GM12891 (cell line): ENCODE measurements around the gene EEFSEC.

Experiments
- PAX5 ChIP-seq: IDR thresholded peaks from 2 replicates; pipeline ENCODE4 v1.6.1; 2011; ENCODE audit warnings: low read length, moderate library complexity, mild to moderate bottlenecking; ENCODE audit not compliant: insufficient read depth, severe bottlenecking
- POLR2A ChIP-seq: IDR thresholded peaks from 2 replicates; pipeline ENCODE4 v1.6.1; 2011; ENCODE audit warnings: low read depth, low read length, control low read depth
- POLR2AphosphoS5 ChIP-seq: IDR thresholded peaks from 2 replicates; pipeline ENCODE4 v1.6.1; 2011; ENCODE audit warnings: low read depth, low read length, control low read depth
- POU2F2 ChIP-seq: IDR thresholded peaks from 2 replicates; pipeline ENCODE4 v1.6.1; 2011; ENCODE audit warnings: low read depth, mild to moderate bottlenecking, control low read depth, low read length, moderate library complexity
- SPI1 ChIP-seq: IDR thresholded peaks from 2 replicates; pipeline ENCODE4 v1.6.1; 2011; ENCODE audit warnings: low read depth, low read length, control low read depth
- TAF1 ChIP-seq: IDR thresholded peaks from 2 replicates; pipeline ENCODE4 v1.6.1; 2011; ENCODE audit warnings: low read depth, low read length, control low read depth

DNA sequence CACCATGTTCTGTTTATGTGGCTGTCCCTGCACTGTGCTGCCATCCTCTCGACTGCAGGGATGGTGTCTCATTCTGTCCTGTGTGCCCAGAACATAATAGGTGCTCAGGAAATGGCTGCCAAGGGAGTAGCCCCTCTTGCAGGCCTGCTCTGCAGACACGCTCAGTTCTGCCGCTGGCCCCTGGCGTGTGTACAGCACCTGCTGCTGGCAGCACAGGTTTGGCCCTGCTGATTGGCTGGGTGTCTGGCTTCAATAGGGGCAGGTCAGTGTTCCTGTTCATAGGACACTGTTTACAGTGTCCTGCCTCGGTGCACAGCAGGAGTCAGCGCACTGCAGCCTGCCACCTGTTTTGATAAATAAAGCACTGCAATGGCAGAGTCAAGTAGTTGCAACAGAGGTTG, 166.5 kb downstream of the EEFSEC start:
- TF ChIP-seq TAF1 = no peak
- no peak for TF ChIP-seq POLR2A
- TF ChIP-seq POU2F2 = no peak
- TF ChIP-seq SPI1 = no peak
- no peak for TF ChIP-seq POLR2AphosphoS5
- TF ChIP-seq PAX5 = no peak
